Superior temporal gyrus (tissue), 1 donor: ENCODE measurements around the gene MPEG1.

Source experiments
- DNase-seq: peaks from one replicate; pipeline ENCODE4 v3.0.0-alpha.2; 2016; ENCODE audit errors: extremely low spot score

Gene MPEG1

GRCh38 chr11:59212744-59213631 is at the start of gene MPEG1:
MPEG1 (minus strand) TSS chr11:59212927; CDS start chr11:59212865, 62 bp downstream.
- DNase-seq, result no peak

- no peak for DNase-seq
These were observed 49.6 kb upstream of the MPEG1 start for GRCh38 chr11:59262177-59262818.

- no peak for DNase-seq
These were observed 48.4 kb upstream of the MPEG1 start for GRCh38 chr11:59261150-59261549.

- DNase-seq, result no peak
These were observed 47.2 kb upstream of the MPEG1 start for GRCh38 chr11:59259867-59260475.

- DNase-seq, result no peak
These were observed 46.3 kb upstream of the MPEG1 start for GRCh38 chr11:59259047-59259446.

- DNase-seq, result no peak
These were observed 42.6 kb upstream of the MPEG1 start for GRCh38 chr11:59255281-59255680.

- no peak for DNase-seq
These were observed 41.6 kb upstream of the MPEG1 start for GRCh38 chr11:59254286-59254685.

GRCh38 chr11:59253001-59253400 is 40.3 kb upstream of the MPEG1 start:
- no peak for DNase-seq

GRCh38 chr11:59249535-59249934 is 36.8 kb upstream of the MPEG1 start:
- no peak for DNase-seq

GRCh38 chr11:59247531-59248227 is 35.0 kb upstream of the MPEG1 start:
- DNase-seq, result no peak

GRCh38 chr11:59243633-59244032 is 30.9 kb upstream of the MPEG1 start:
- DNase-seq, result no peak

- DNase-seq, result no peak
These were observed 27.6 kb upstream of the MPEG1 start for GRCh38 chr11:59240322-59240721.

GRCh38 chr11:59226396-59226795 is 13.7 kb upstream of the MPEG1 start:
- no peak for DNase-seq

GRCh38 chr11:59225017-59225416 is 12.3 kb upstream of the MPEG1 start:
- DNase-seq, result no peak

- no peak for DNase-seq
These were observed 11.7 kb upstream of the MPEG1 start for GRCh38 chr11:59224351-59224928.

GRCh38 chr11:59223611-59224010 is 10.9 kb upstream of the MPEG1 start:
- no peak for DNase-seq

GRCh38 chr11:59223177-59223576 is 10.4 kb upstream of the MPEG1 start:
- no peak for DNase-seq

- no peak for DNase-seq
These were observed 9.8 kb upstream of the MPEG1 start for GRCh38 chr11:59222464-59223060.

- no peak for DNase-seq
These were observed 8.7 kb upstream of the MPEG1 start for GRCh38 chr11:59221441-59221840.

GRCh38 chr11:59219836-59220235 is 7.1 kb upstream of the MPEG1 start:
- DNase-seq, result no peak

GRCh38 chr11:59218893-59219292 is 6.2 kb upstream of the MPEG1 start:
- no peak for DNase-seq
